Liver (tissue), 3 donors: ENCODE results near the gene TRPM2.

ENCODE experiments used
- FOXA1 ChIP-seq: IDR thresholded peaks from 2 replicates; pipeline ENCODE4 v1.6.1; 2016; ENCODE audit warnings: antibody characterized with exemption
- GABPA ChIP-seq, 2 donors: IDR thresholded peaks in 1 of 2; conservative IDR thresholded peaks in 1 of 2; 2 replicates each; pipeline ENCODE4 v1.6.1; 2016; ENCODE audit warnings: antibody characterized with exemption in 2 of 2, mild to moderate bottlenecking in 1 of 2, moderate library complexity in 1 of 2
- HNF4A ChIP-seq, 2 donors: conservative IDR thresholded peaks; 2 replicates each; pipeline ENCODE4 v1.6.1; 2016; ENCODE audit warnings: antibody characterized with exemption in 2 of 2, mild to moderate bottlenecking in 2 of 2
- HNF4G ChIP-seq: IDR thresholded peaks from 2 replicates; pipeline ENCODE4 v1.6.1; 2016; ENCODE audit warnings: antibody characterized with exemption
- JUND ChIP-seq, 2 donors: IDR thresholded peaks; 2 replicates each; pipeline ENCODE4 v1.6.1; 2016; ENCODE audit warnings: antibody characterized with exemption in 2 of 2
- RAD21 ChIP-seq, 2 donors: IDR thresholded peaks; 2 replicates each; pipeline ENCODE4 v1.6.1; 2016; ENCODE audit warnings: antibody characterized with exemption in 2 of 2, mild to moderate bottlenecking in 2 of 2
- RXRA ChIP-seq, 2 donors: IDR thresholded peaks; 2 replicates each; pipeline ENCODE4 v1.6.1; 2017 to 2018; ENCODE audit warnings: antibody characterized with exemption in 2 of 2, mild to moderate bottlenecking in 1 of 2
- SP1 ChIP-seq: IDR thresholded peaks from 2 replicates; pipeline ENCODE4 v1.6.1; 2018; ENCODE audit warnings: antibody characterized with exemption, mild to moderate bottlenecking
- YY1 ChIP-seq: IDR thresholded peaks from 2 replicates; pipeline ENCODE4 v1.6.1; 2016; ENCODE audit warnings: antibody characterized with exemption, mild to moderate bottlenecking
- TF ChIP-seq, protein P1 (sequence below): fragments of 150-350 bp; IDR thresholded peaks from 2 replicates; pipeline ENCODE4 v1.5.1; 2017; ENCODE audit warnings: improper control_type of control experiment, low read depth, low read length; ENCODE audit not compliant: missing input control
- TF ChIP-seq, protein P2 (sequence below): IDR thresholded peaks from 2 replicates; pipeline ENCODE4 v1.6.1; 2016; ENCODE audit warnings: antibody characterized with exemption
- TF ChIP-seq, protein P3 (sequence below): IDR thresholded peaks from 2 replicates; pipeline ENCODE4 v1.6.1; 2016; ENCODE audit warnings: antibody characterized with exemption, mild to moderate bottlenecking
- TF ChIP-seq, protein P4 (sequence below): IDR thresholded peaks from 2 replicates; pipeline ENCODE4 v1.6.1; 2016; ENCODE audit warnings: antibody characterized with exemption
- donor health status: healthy.
- donor health status: healthy.

DNA sequence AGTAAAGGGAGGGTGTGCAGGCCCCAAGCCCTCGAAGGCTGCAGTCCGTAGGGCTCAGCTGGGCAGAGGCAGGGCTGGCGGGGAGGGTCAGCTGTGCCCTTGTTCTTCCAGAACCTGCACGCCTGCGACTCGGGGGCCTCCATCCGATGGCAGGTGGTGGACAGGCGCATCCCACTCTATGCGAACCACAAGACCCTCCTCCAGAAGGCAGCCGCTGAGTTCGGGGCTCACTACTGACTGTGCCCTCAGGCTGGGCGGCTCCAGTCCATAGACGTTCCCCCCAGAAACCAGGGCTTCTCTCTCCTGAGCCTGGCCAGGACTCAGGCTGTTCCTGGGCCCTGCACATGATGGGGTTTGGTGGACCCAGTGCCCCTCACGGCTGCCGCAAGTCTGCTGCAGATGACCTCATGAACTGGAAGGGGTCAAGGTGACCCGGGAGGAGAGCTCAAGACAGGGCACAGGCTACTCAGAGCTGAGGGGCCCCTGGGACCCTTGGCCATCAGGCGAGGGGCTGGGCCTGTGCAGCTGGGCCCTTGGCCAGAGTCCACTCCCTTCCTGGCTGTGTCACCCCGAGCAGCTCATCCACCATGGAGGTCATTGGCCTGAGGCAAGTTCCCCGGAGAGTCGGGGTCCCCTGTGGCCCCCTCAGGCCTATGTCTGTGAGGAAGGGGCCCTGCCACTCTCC is 88.3 kb downstream of the TRPM2 start:
- TF ChIP-seq, protein P1, sequence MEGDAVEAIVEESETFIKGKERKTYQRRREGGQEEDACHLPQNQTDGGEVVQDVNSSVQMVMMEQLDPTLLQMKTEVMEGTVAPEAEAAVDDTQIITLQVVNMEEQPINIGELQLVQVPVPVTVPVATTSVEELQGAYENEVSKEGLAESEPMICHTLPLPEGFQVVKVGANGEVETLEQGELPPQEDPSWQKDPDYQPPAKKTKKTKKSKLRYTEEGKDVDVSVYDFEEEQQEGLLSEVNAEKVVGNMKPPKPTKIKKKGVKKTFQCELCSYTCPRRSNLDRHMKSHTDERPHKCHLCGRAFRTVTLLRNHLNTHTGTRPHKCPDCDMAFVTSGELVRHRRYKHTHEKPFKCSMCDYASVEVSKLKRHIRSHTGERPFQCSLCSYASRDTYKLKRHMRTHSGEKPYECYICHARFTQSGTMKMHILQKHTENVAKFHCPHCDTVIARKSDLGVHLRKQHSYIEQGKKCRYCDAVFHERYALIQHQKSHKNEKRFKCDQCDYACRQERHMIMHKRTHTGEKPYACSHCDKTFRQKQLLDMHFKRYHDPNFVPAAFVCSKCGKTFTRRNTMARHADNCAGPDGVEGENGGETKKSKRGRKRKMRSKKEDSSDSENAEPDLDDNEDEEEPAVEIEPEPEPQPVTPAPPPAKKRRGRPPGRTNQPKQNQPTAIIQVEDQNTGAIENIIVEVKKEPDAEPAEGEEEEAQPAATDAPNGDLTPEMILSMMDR: no peak
- no peak for TF ChIP-seq RAD21 (IDR thresholded peaks at IDR 0.05)
- TF ChIP-seq, protein P2, sequence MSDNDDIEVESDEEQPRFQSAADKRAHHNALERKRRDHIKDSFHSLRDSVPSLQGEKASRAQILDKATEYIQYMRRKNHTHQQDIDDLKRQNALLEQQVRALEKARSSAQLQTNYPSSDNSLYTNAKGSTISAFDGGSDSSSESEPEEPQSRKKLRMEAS: no peak
- no peak for TF ChIP-seq YY1
- TF ChIP-seq JUND (IDR thresholded peaks at IDR 0.05): no peak
- no peak for TF ChIP-seq GABPA (IDR thresholded peaks at IDR 0.05 in 1 of 2, conservative IDR thresholded peaks at IDR 0.05 in 1 of 2)
- no peak for TF ChIP-seq HNF4A (conservative IDR thresholded peaks at IDR 0.05)
- TF ChIP-seq, protein P3, sequence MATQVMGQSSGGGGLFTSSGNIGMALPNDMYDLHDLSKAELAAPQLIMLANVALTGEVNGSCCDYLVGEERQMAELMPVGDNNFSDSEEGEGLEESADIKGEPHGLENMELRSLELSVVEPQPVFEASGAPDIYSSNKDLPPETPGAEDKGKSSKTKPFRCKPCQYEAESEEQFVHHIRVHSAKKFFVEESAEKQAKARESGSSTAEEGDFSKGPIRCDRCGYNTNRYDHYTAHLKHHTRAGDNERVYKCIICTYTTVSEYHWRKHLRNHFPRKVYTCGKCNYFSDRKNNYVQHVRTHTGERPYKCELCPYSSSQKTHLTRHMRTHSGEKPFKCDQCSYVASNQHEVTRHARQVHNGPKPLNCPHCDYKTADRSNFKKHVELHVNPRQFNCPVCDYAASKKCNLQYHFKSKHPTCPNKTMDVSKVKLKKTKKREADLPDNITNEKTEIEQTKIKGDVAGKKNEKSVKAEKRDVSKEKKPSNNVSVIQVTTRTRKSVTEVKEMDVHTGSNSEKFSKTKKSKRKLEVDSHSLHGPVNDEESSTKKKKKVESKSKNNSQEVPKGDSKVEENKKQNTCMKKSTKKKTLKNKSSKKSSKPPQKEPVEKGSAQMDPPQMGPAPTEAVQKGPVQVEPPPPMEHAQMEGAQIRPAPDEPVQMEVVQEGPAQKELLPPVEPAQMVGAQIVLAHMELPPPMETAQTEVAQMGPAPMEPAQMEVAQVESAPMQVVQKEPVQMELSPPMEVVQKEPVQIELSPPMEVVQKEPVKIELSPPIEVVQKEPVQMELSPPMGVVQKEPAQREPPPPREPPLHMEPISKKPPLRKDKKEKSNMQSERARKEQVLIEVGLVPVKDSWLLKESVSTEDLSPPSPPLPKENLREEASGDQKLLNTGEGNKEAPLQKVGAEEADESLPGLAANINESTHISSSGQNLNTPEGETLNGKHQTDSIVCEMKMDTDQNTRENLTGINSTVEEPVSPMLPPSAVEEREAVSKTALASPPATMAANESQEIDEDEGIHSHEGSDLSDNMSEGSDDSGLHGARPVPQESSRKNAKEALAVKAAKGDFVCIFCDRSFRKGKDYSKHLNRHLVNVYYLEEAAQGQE: no peak
- TF ChIP-seq, protein P4, sequence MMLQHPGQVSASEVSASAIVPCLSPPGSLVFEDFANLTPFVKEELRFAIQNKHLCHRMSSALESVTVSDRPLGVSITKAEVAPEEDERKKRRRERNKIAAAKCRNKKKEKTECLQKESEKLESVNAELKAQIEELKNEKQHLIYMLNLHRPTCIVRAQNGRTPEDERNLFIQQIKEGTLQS: no peak
- no peak for TF ChIP-seq SP1
- TF ChIP-seq FOXA1: no peak
- no peak for TF ChIP-seq HNF4G
- no peak for TF ChIP-seq RXRA (IDR thresholded peaks at IDR 0.05)
